Measurements from ENCODE around the gene GNAT2. TPM values are rescaled to one million over a fixed set of nuclear protein-coding genes. Genes with fewer than 3 reads are reported as not detected.

The GNAT2 gene
- total RNA-seq, 2 donors from 2014 or later: not detected

- DNase-seq (ENCODE audit: low spot score): no peak
These were observed 38.0 kb upstream of the GNAT2 start for GRCh38 chr1:109657395-109657794.

GRCh38 chr1:109655615-109656519 lies 36.5 kb upstream of the GNAT2 start, which contains the start of gene GSTM4:
GSTM4 (plus strand) TSS chr1:109656099; CDS start chr1:109656390, 291 bp downstream.
- Histone ChIP-seq H3K9me3 (no peaks in the 10 kb centered on the region), H3K4me3 (peak within 1 kb of the TSS; percentile 72), H3K4me1 (ENCODE audit: control insufficient read depth in 1 of 2, low read depth in 2 of 2) (peaks cover 3 to 19% of the 10 kb centered on the region in 2 donors), H3K27ac (peak within 1 kb of the TSS; percentile 80 to 84), H3K36me3 (no peaks in the 10 kb centered on the region), H3K27me3 (replicated peaks; ENCODE audit: insufficient read depth) (no peaks in the 10 kb centered on the region)
- DNase-seq (ENCODE audit: low spot score): peak; percentile 53
- peak; percentile 58 for ATAC-seq (ENCODE audit: insufficient number of reproducible peaks, low FRiP score, low read depth)
- no peak for TF ChIP-seq CTCF (IDR thresholded peaks at IDR 0.05)

More at GRCh38 chr1:109657395-109657794, 38.0 kb upstream of the GNAT2 start:
- H3K27me3 ChIP-seq (replicated peaks; ENCODE audit: insufficient read depth): no peaks in the 10 kb centered on the region
- peaks cover 3 to 17% of the 10 kb centered on the region in 2 donors for H3K4me1 ChIP-seq (ENCODE audit: control insufficient read depth in 1 of 2, low read depth in 2 of 2)
- peaks cover 5% of the 10 kb centered on the region for H3K36me3 ChIP-seq
- no peak overlapping the region for H3K27ac ChIP-seq
- H3K9me3 ChIP-seq: no peaks in the 10 kb centered on the region
- no peak overlapping the region for H3K4me3 ChIP-seq
- no peak for TF ChIP-seq CTCF (IDR thresholded peaks at IDR 0.05)
- ATAC-seq (ENCODE audit: insufficient number of reproducible peaks, low FRiP score, low read depth): no peak

GRCh38 chr1:109654519-109654918 lies 35.1 kb upstream of the GNAT2 start:
- no peak for ATAC-seq (ENCODE audit: insufficient number of reproducible peaks, low FRiP score, low read depth)
- TF ChIP-seq CTCF (IDR thresholded peaks at IDR 0.05): no peak

GRCh38 chr1:109653306-109653705 lies 33.9 kb upstream of the GNAT2 start:
- Histone ChIP-seq H3K4me1 (ENCODE audit: control insufficient read depth in 1 of 2, low read depth in 2 of 2) (peaks cover 7 to 28% of the 10 kb centered on the region in 2 donors), H3K4me3 (no peak overlapping the region), H3K27ac (no peak overlapping the region), H3K27me3 (replicated peaks; ENCODE audit: insufficient read depth) (no peaks in the 10 kb centered on the region), H3K9me3 (no peaks in the 10 kb centered on the region), H3K36me3 (no peaks in the 10 kb centered on the region)
- DNase-seq (ENCODE audit: low spot score) (no peak), ATAC-seq (ENCODE audit: insufficient number of reproducible peaks, low FRiP score, low read depth) (no peak)
- TF ChIP-seq CTCF (IDR thresholded peaks at IDR 0.05): no peak

More at GRCh38 chr1:109654519-109654918, 35.1 kb upstream of the GNAT2 start:
- H3K27me3 ChIP-seq (replicated peaks; ENCODE audit: insufficient read depth): no peaks in the 10 kb centered on the region
- H3K27ac ChIP-seq: no peak overlapping the region
- H3K9me3 ChIP-seq: no peaks in the 10 kb centered on the region
- DNase-seq (ENCODE audit: low spot score): no peak
- no peaks in the 10 kb centered on the region for H3K36me3 ChIP-seq
- peaks cover 7 to 28% of the 10 kb centered on the region in 2 donors for H3K4me1 ChIP-seq (ENCODE audit: control insufficient read depth in 1 of 2, low read depth in 2 of 2)
- no peak overlapping the region for H3K4me3 ChIP-seq

GRCh38 chr1:109652402-109652801 lies 33.0 kb upstream of the GNAT2 start:
- Histone ChIP-seq H3K4me1 (ENCODE audit: control insufficient read depth in 1 of 2, low read depth in 2 of 2) (peaks cover 7 to 28% of the 10 kb centered on the region in 2 donors), H3K9me3 (no peaks in the 10 kb centered on the region), H3K27ac (no peak overlapping the region), H3K4me3 (no peak overlapping the region), H3K36me3 (no peaks in the 10 kb centered on the region), H3K27me3 (replicated peaks; ENCODE audit: insufficient read depth) (no peaks in the 10 kb centered on the region)
- TF ChIP-seq CTCF (IDR thresholded peaks at IDR 0.05): no peak
- no peak for DNase-seq (ENCODE audit: low spot score)
- no peak for ATAC-seq (ENCODE audit: insufficient number of reproducible peaks, low FRiP score, low read depth)
